Muscle of leg (tissue), 16 donors: ENCODE data around the gene NKAIN2. TPM values are rescaled to one million over a fixed set of nuclear protein-coding genes. Genes with fewer than 3 reads are reported as not detected.

Experiments used
- DNase-seq: peaks from one replicate; pipeline ENCODE4 v3.0.0; 2013
- H3K27ac ChIP-seq: one replicate; pipeline ENCODE4 v1.5.1; 2013; ENCODE audit warnings: mild to moderate bottlenecking, low read length, control low read depth
- H3K27me3 ChIP-seq: one replicate; pipeline ENCODE4 v1.6.1; 2013; ENCODE audit warnings: low read length; ENCODE audit not compliant: control insufficient read depth, insufficient read depth
- H3K36me3 ChIP-seq: one replicate; pipeline ENCODE4 v1.6.1; 2013; ENCODE audit warnings: low read length; ENCODE audit not compliant: control insufficient read depth, insufficient read depth
- H3K4me1 ChIP-seq: one replicate; pipeline ENCODE4 v1.6.1; 2013; ENCODE audit warnings: low read length; ENCODE audit not compliant: control insufficient read depth, insufficient read depth
- H3K4me3 ChIP-seq: one replicate; pipeline ENCODE4 v1.5.1; 2013; ENCODE audit warnings: low read length, control low read depth
- H3K9me3 ChIP-seq: replicated peaks from 2 replicates; pipeline ENCODE4 v1.6.1; 2013; ENCODE audit warnings: low read depth, low read length; ENCODE audit not compliant: control insufficient read depth
- WGBS: methylation state at CpG from one replicate; pipeline ENCODE4 v1.1.5; 2013; ENCODE audit warnings: missing lambda C conversion rate; ENCODE audit not compliant: insufficient coverage; 5-methylcytosine and 5-hydroxymethylcytosine counted together
- long read RNA-seq, 11 donors: transcript quantifications; one replicate each; lab custom pipeline, GENCODE V29; 2026
- polyA plus RNA-seq, 8 donors: library from polyadenylated mRNA; unstranded; fragments of 120-200 nt; gene quantifications; one replicate each; pipeline versions ENCODE4 v1.2.1 to v1.2.3, GENCODE V29; 2013; ENCODE audit warnings: inconsistent platforms in 1 of 8, low replicate concordance in 1 of 8; ENCODE audit not compliant: insufficient read length in 8 of 8, insufficient read depth in 1 of 8
- total RNA-seq: library from RNA; stranded (reverse); fragments of 120-200 nt; gene quantifications from one replicate; pipeline ENCODE4 v1.2.4, GENCODE V29; 2013

The NKAIN2 gene
- 2.5 TPM for total RNA-seq
- 10 to 100 TPM in 1 of 8 donors, 1 to 10 TPM in 7; 4.3 to 10.1 (median 8.4) TPM for polyA plus RNA-seq
- long read RNA-seq, donor 1: 0 reads
- long read RNA-seq, donor 2: 0 reads
- long read RNA-seq, donor 3: 0 reads
- long read RNA-seq, donor 4: 0 reads
- long read RNA-seq, donor 5, partial matches to known transcripts: 15 of 15 reads
- long read RNA-seq, donor 5, other reads (novel, unspliced or antisense): 0 of 15 reads
- long read RNA-seq, donor 6: 0 reads
- long read RNA-seq, donor 7: 0 reads
- long read RNA-seq, donor 8: 0 reads
- long read RNA-seq, donor 9: 0 reads
- long read RNA-seq, donor 10: 0 reads
- long read RNA-seq, donor 11: 0 reads

DNA sequence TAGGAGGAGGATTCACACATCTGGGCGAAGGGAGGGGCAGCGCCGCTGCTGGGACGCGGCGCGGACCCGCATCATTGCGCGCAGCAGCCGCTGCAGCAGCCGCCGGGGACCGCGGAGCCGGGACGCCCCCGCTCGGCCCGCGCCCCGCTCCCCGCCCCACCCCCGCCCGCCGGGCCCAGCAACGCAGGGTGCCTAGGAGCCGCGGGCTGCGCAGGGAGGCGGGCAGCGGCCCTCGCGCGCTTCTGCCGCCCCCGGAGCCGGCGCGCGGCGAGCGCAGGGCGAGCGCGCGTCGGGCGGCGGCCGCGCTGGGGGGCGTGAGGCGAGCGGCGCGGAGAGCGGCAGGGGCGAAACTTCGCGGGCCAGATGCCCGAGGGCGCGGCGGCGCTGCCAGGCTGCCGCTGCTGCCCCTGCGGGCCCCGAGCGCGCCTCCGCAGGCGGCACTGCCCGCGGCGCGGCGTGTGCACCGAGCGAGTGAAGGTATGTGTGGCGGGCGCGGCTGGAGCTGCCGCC is at the start of gene NKAIN2:
NKAIN2 (plus strand) TSS at position 362 of the 510 bp plus-strand sequence.
- no peaks in the 10 kb centered on the region for H3K9me3 ChIP-seq
- no peaks in the 10 kb centered on the region for H3K36me3 ChIP-seq
- H3K4me1 ChIP-seq: peaks cover 6% of the 10 kb centered on the region
- H3K27ac ChIP-seq: no peak within 1 kb of the TSS
- peaks cover 13% of the 10 kb centered on the region for H3K27me3 ChIP-seq
- no peak for DNase-seq
- peak within 1 kb of the TSS; percentile 52 for H3K4me3 ChIP-seq
- under 1% methylated on average over 84 of the region's 84 CpGs for WGBS

- no peaks in the 10 kb centered on the region for H3K36me3 ChIP-seq
- WGBS: no CpG with 5 or more reads among the region's 1 CpG
- H3K27me3 ChIP-seq: no peaks in the 10 kb centered on the region
Observed at GRCh38 chr6:123759472-123759871, 44.2 kb upstream of the NKAIN2 start.

DNA sequence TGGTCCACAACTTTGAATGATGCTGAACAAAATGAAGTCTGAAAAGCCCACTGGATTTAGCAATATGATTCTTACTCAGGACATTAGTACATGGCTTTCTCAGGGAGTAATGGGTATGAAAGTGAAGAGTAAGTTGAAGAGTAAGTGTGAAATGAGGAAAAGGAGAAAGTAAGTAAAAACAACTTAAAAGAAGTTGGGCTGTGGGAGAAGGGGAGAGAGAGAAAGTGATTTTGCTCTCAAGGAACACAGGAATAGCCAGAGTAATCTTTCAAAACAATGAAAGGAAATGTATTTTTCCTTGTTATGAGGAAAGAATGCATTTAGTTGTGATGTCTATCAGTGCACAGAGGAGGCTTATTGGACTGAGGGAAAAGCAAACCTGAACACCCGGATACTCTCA is 39.8 kb upstream of the NKAIN2 start:
- Histone ChIP-seq H3K27me3 (no peaks in the 10 kb centered on the region), H3K27ac (no peak overlapping the region), H3K36me3 (no peaks in the 10 kb centered on the region), H3K4me3 (no peak overlapping the region), H3K4me1 (no peaks in the 10 kb centered on the region), H3K9me3 (no peaks in the 10 kb centered on the region)
- WGBS: no CpG with 5 or more reads among the region's 1 CpG
- DNase-seq: no peak

More at GRCh38 chr6:123759472-123759871, 44.2 kb upstream of the NKAIN2 start:
- Histone ChIP-seq H3K4me1 (no peaks in the 10 kb centered on the region), H3K9me3 (no peaks in the 10 kb centered on the region), H3K4me3 (no peak overlapping the region), H3K27ac (no peak overlapping the region)
- DNase-seq: no peak

DNA sequence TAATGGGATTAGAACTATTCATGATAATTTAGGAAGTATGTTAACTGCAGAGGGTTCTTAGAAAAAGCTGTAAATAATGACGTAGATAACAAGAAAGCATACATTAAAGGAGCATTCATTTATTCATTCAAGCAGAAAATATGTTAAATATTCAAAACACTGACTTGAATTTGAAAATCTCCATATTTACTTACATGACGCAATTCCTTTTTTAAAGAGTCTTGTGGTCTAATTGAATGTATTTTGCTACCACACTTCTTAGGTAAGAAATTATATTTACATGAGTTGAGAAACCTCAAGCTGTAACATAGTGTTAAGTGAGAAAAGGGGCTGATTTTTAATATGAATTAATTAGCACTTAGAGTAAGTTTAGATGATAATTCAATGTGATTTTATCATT is 38.9 kb upstream of the NKAIN2 start:
- WGBS: no CpG with 5 or more reads among the region's 2 CpGs
- no peaks in the 10 kb centered on the region for H3K9me3 ChIP-seq
- H3K4me3 ChIP-seq: no peak overlapping the region

DNA sequence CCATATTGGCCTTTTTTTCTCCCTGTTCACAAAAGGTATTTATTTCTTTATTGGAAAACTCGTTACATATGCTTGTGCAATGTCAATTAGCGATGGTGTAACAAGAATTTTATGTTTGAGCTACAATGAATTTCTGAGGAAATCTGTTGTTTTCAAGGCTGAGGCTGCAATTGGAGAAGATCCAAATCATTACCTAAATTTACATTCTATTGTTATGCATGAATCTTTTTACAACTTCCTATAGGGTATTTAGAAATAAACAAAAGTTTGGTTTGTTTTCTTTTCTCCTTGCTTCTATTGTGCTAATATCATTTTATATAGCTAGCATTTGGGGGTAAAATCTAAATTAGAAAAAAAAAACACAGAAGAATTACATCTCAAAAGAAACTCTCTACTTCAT is 34.7 kb upstream of the NKAIN2 start:
- no peak overlapping the region for H3K4me3 ChIP-seq
- H3K36me3 ChIP-seq: no peaks in the 10 kb centered on the region
- H3K27ac ChIP-seq: no peak overlapping the region
- no peaks in the 10 kb centered on the region for H3K9me3 ChIP-seq
- H3K27me3 ChIP-seq: no peaks in the 10 kb centered on the region
- WGBS: no CpG with 5 or more reads among the region's 2 CpGs
- H3K4me1 ChIP-seq: no peaks in the 10 kb centered on the region
- DNase-seq: no peak

More for the DNA sequence above, 38.9 kb upstream of the NKAIN2 start:
- Histone ChIP-seq H3K36me3 (no peaks in the 10 kb centered on the region), H3K27ac (no peak overlapping the region), H3K27me3 (no peaks in the 10 kb centered on the region), H3K4me1 (no peaks in the 10 kb centered on the region)
- DNase-seq: no peak

DNA sequence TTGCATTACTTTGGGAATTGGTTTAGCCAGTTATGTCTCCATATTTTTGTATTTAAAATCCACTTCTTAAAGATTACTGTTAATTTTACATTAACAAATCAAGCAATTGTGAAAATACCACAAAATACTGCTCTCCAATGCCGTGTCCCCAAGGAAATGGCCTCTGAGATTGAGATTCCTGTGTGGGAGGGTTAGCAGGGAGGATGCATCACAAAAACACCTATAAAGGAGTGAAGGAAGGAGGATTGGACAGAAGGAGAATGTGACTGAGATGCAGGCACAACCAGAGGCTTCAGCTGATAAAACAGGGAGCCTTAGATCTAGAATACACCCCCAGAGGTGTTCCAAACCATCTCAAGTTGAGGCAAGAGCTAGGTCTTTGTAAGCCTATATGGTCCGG is 34.2 kb upstream of the NKAIN2 start:
- H3K36me3 ChIP-seq: no peaks in the 10 kb centered on the region
- no peaks in the 10 kb centered on the region for H3K27me3 ChIP-seq
- 100% methylated on average over 1 of the region's 2 CpGs for WGBS
- no peak overlapping the region for H3K4me3 ChIP-seq
- DNase-seq: no peak
- H3K4me1 ChIP-seq: no peaks in the 10 kb centered on the region
- H3K27ac ChIP-seq: no peak overlapping the region
- H3K9me3 ChIP-seq: no peaks in the 10 kb centered on the region

- H3K4me3 ChIP-seq: no peak overlapping the region
- no peaks in the 10 kb centered on the region for H3K9me3 ChIP-seq
- WGBS: 83% methylated on average over 1 of the region's 3 CpGs
- no peak overlapping the region for H3K27ac ChIP-seq
- DNase-seq: no peak
- H3K4me1 ChIP-seq: no peaks in the 10 kb centered on the region
- H3K27me3 ChIP-seq: no peaks in the 10 kb centered on the region
- no peaks in the 10 kb centered on the region for H3K36me3 ChIP-seq
Observed at GRCh38 chr6:123770247-123770949, 33.3 kb upstream of the NKAIN2 start.

GRCh38 chr6:123771126-123771525 is 32.5 kb upstream of the NKAIN2 start:
- H3K27ac ChIP-seq: no peak overlapping the region
- H3K4me1 ChIP-seq: no peaks in the 10 kb centered on the region
- no peaks in the 10 kb centered on the region for H3K36me3 ChIP-seq
- H3K27me3 ChIP-seq: no peaks in the 10 kb centered on the region
- WGBS: 76% methylated on average over 2 of the region's 2 CpGs
- no peaks in the 10 kb centered on the region for H3K9me3 ChIP-seq
- no peak overlapping the region for H3K4me3 ChIP-seq
- DNase-seq: no peak

GRCh38 chr6:123777563-123777962 is 26.1 kb upstream of the NKAIN2 start:
- no CpG with 5 or more reads among the region's 3 CpGs for WGBS
- Histone ChIP-seq H3K4me3 (no peak overlapping the region), H3K4me1 (no peaks in the 10 kb centered on the region), H3K9me3 (no peaks in the 10 kb centered on the region), H3K36me3 (no peaks in the 10 kb centered on the region), H3K27me3 (no peaks in the 10 kb centered on the region), H3K27ac (no peak overlapping the region)
- peak; percentile 34 for DNase-seq

DNA sequence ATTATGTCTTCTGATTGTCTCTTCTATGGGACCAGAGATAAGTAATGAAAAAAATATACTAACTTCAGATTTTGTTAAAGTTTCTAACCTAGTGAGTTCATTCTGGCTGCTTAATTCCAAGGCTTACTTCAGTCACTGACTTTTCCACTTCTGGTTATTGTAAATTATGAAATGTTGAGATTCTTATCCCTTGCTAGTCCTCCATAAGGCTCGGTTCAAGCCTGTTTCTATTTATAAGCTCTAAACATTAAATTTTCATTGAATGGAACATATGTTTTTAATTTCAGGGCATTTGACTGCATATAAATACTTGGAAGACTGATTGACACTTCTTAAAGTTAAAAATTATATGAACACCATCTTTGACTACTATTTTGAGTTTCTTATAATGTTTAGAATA is 23.6 kb upstream of the NKAIN2 start:
- no peak overlapping the region for H3K4me3 ChIP-seq
- no CpG with 5 or more reads among the region's 1 CpG for WGBS
- no peaks in the 10 kb centered on the region for H3K27me3 ChIP-seq
- H3K36me3 ChIP-seq: no peaks in the 10 kb centered on the region
- DNase-seq: peak; percentile 20
- no peaks in the 10 kb centered on the region for H3K4me1 ChIP-seq
- H3K9me3 ChIP-seq: no peaks in the 10 kb centered on the region
- no peak overlapping the region for H3K27ac ChIP-seq
